Endothelial cell (in vitro differentiated cells): ENCODE results near the gene FXYD7. TPM values are rescaled to one million over a fixed set of nuclear protein-coding genes. Genes with fewer than 3 reads are reported as not detected.

Experiments used
- DNase-seq: peaks from one replicate; pipeline ENCODE4 v3.0.0; 2021; ENCODE audit warnings: low spot score
- H3K27ac Mint-ChIP-seq: one replicate; pipeline ENCODE4 v1.8.0; 2021; ENCODE audit warnings: mixed read lengths, inconsistent platforms; ENCODE audit not compliant: unreplicated experiment
- H3K27me3 Mint-ChIP-seq: one replicate; pipeline ENCODE4 v1.8.0; 2021; ENCODE audit warnings: mild to moderate bottlenecking, moderate library complexity, mixed read lengths, inconsistent platforms; ENCODE audit not compliant: unreplicated experiment
- H3K36me3 Mint-ChIP-seq: one replicate; pipeline ENCODE4 v1.8.0; 2021; ENCODE audit warnings: mild to moderate bottlenecking, low read depth, mixed read lengths, inconsistent platforms; ENCODE audit not compliant: unreplicated experiment
- H3K4me1 Mint-ChIP-seq: one replicate; pipeline ENCODE4 v1.8.0; 2021; ENCODE audit warnings: mild to moderate bottlenecking, mixed read lengths, inconsistent platforms; ENCODE audit not compliant: unreplicated experiment
- H3K4me3 Mint-ChIP-seq: one replicate; pipeline ENCODE4 v1.8.0; 2021; ENCODE audit warnings: mild to moderate bottlenecking, mixed read lengths, inconsistent platforms; ENCODE audit not compliant: unreplicated experiment
- H3K9me3 Mint-ChIP-seq: one replicate; pipeline ENCODE4 v1.8.0; 2021; ENCODE audit warnings: mixed read lengths, inconsistent platforms; ENCODE audit not compliant: unreplicated experiment
- total RNA-seq: library from RNA; stranded (reverse); fragmentation: NEBNext Ultra II Directional; extraction: Animal tissue kit (Norgen Biotek cat#: 25700); gene quantifications from one replicate; pipeline ENCODE4 v1.2.1, GENCODE V29; 2021; ENCODE audit not compliant: unreplicated experiment
- TF ChIP-seq, protein P1 (sequence below): fragments of 200-600 bp; sonication (generic); IDR thresholded peaks from one replicate; pipeline ENCODE4 v1.5.0; 2021; ENCODE audit warnings: antibody characterized with exemption; ENCODE audit not compliant: unreplicated experiment

Gene FXYD7
- total RNA-seq, 1 donor from 2014 or later, result 0.67 TPM

DNA sequence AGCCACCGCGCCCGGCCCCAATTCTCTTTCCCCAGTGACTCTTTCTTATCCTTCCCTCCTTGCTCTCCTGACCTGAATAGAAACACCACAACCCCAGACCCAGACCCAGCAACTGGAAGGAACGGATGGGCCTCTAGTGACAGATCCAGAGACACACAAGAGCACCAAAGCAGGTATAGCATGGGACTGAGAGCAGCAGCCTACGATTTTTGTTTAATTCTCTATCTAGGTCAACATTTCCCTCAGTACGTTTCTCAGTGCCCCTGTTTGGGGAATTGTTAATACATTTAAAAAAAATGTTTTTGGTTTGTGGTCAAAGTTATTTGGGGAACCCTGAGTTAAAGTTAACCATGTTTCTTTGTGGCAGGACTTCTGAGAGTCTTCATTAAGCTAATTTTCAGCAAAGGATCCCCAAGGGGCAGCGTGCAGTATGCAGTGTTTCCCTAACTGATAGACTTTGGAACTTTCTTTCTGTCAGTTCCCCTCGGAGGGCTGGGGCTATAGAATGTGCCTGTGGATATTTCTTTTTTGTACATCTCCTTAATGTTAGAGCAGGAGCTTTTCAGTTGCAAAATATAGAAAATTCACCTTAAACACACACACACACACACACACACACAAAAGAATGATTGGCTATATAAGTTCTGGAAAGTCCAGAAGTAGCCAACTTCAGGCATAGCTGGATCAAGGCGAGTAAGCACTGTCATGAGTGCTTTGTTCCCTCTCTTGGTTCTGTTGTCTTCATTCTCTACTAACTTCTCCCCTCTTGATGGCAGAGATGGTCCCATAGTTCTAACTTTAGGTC, 17.8 kb downstream of the FXYD7 start:
- TF ChIP-seq, protein P1, sequence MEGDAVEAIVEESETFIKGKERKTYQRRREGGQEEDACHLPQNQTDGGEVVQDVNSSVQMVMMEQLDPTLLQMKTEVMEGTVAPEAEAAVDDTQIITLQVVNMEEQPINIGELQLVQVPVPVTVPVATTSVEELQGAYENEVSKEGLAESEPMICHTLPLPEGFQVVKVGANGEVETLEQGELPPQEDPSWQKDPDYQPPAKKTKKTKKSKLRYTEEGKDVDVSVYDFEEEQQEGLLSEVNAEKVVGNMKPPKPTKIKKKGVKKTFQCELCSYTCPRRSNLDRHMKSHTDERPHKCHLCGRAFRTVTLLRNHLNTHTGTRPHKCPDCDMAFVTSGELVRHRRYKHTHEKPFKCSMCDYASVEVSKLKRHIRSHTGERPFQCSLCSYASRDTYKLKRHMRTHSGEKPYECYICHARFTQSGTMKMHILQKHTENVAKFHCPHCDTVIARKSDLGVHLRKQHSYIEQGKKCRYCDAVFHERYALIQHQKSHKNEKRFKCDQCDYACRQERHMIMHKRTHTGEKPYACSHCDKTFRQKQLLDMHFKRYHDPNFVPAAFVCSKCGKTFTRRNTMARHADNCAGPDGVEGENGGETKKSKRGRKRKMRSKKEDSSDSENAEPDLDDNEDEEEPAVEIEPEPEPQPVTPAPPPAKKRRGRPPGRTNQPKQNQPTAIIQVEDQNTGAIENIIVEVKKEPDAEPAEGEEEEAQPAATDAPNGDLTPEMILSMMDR, result no peak
- Mint-ChIP-seq H3K36me3 (peaks cover 70% of the 10 kb centered on the region), H3K9me3 (no peaks in the 10 kb centered on the region), H3K4me1 (peaks cover 4% of the 10 kb centered on the region), H3K27ac (no peak overlapping the region), H3K27me3 (peaks cover 3% of the 10 kb centered on the region), H3K4me3 (peak overlapping the region; percentile 65)
- no peak for DNase-seq

DNA sequence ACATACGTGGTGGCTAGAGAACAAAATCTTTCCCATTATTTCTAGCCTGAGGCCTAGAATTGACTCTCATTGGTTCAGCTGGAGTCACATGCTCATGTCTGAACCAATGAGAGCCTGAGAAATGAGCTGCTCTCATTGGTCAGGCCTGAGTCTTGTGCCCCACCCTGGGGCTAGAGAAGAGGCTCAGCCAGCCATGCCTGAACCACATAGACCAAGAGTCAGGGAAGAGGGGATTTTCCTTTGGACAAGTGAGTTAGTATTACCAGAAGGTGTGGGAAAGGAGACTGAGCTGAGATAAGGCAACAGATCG, 18.3 kb downstream of the FXYD7 start:
- Mint-ChIP-seq H3K27me3 (peaks cover 3% of the 10 kb centered on the region), H3K4me1 (peaks cover 2% of the 10 kb centered on the region), H3K9me3 (no peaks in the 10 kb centered on the region), H3K4me3 (no peak overlapping the region), H3K27ac (no peak overlapping the region), H3K36me3 (peaks cover 71% of the 10 kb centered on the region)
- TF ChIP-seq, protein P1, result no peak
- no peak for DNase-seq

DNA sequence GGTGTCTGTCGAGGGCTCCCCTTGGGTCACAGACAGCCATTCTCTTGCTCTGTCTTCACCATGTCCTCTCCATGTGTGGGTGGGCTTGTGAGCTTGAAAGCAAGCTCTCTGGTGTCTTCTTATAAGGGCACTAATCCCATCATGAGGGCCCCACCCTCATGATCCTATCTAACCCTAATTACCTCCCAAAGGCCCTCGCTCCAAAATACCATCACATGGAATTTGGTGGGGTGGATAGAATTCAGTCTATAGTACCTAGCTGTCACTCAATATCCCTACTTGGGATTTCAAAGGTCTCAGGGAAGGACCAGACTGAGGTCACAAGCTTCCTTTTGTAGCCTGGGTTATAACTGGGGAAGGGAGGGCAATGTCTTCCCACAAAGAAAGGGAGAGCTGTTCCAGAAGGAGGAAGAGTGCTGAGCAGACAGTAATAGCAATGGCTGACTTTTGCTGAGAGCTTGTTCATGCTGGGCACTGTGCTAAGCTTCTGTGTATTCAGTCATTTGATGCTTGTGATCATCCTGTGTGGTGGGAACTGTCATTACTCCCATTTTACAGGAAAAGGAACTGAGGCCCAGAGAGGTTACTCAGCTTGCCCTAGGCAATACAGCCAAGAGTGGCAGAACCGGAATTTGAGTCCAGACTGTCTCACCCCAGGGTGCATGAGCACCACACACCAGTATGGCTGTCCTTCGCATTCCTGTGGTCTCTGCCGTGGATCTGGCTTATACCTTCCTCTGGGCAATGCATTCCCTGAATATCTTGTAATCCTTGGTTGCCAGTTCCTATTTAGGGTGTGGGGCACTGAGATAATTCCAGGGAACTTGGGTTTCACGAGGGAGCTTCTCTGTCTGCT, 19.6 kb downstream of the FXYD7 start:
- H3K27me3 Mint-ChIP-seq, result peaks cover 3% of the 10 kb centered on the region
- no peaks in the 10 kb centered on the region for H3K9me3 Mint-ChIP-seq
- H3K27ac Mint-ChIP-seq, result no peak overlapping the region
- H3K4me1 Mint-ChIP-seq, result no peaks in the 10 kb centered on the region
- H3K4me3 Mint-ChIP-seq, result peak overlapping the region; percentile 23
- TF ChIP-seq, protein P1, result no peak
- no peak for DNase-seq
- H3K36me3 Mint-ChIP-seq, result peaks cover 76% of the 10 kb centered on the region

DNA sequence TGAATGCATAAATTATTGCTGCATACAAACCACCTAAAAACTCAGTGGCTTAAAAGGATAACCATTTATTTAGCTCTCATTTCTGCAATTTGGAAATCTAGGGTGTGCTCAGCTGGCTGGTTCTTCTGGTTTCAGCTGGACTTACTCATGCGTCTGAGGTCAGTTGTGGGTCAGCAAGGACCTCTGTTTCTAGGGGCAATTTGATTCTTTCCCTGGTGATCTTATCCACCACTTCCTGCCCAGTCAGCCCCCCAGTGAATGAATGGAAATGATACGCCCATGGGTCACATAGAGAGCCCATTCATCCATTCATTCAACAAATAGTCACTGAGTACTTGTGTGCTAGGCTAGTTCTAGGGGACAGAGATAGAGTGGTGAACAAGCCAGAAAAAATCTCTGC, 21.4 kb downstream of the FXYD7 start:
- no peak for DNase-seq
- peaks cover 68% of the 10 kb centered on the region for H3K36me3 Mint-ChIP-seq
- H3K9me3 Mint-ChIP-seq, result no peaks in the 10 kb centered on the region
- peak overlapping the region; percentile 80 for H3K4me3 Mint-ChIP-seq
- no peak overlapping the region for H3K27ac Mint-ChIP-seq
- no peaks in the 10 kb centered on the region for H3K4me1 Mint-ChIP-seq
- TF ChIP-seq, protein P1, result no peak
- H3K27me3 Mint-ChIP-seq, result peaks cover 3% of the 10 kb centered on the region
